Measurements from ENCODE around the gene RIMBP2. TPM values are rescaled to one million over a fixed set of nuclear protein-coding genes. Genes with fewer than 3 reads are reported as not detected.

RIMBP2 gene
- total and polyA plus RNA-seq, 2 donors: 1.3 to 2.7 TPM

GRCh38 chr12:130627175-130627574 is 88.9 kb downstream of the RIMBP2 start:
- no peaks in the 10 kb centered on the region for H3K4me1 ChIP-seq (ENCODE audit: insufficient read depth)

DNA sequence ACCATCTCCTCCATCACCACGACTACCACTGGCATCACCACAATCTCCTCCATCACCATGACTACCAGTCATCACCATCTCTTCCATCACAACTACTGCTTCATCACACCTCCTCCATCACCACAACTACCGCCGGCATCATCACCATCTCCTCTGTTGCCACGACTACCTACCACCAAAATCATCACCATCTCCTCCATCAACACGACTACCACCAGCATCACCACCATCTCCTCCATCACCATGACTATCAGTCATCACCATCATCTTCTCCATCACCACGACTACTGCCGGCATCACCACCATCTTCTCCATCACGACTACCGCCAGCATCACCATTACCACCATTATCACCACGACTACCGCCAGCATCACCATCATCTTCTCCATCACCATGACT is 89.5 kb downstream of the RIMBP2 start:
- Histone ChIP-seq H3K4me1 (ENCODE audit: insufficient read depth) (no peaks in the 10 kb centered on the region), H3K27ac (ENCODE audit: low read depth) (no peak overlapping the region), H3K4me3 (ENCODE audit: low read depth, low read length) (no peak overlapping the region), H3K36me3 (ENCODE audit: insufficient read depth) (no peaks in the 10 kb centered on the region)
- DNase-seq (ENCODE audit: extremely low spot score): no peak
- 86% methylated on average over 11 of the region's 11 CpGs for WGBS

More at GRCh38 chr12:130627175-130627574, 88.9 kb downstream of the RIMBP2 start:
- Histone ChIP-seq H3K4me3 (ENCODE audit: low read depth, low read length) (no peak overlapping the region), H3K36me3 (ENCODE audit: insufficient read depth) (no peaks in the 10 kb centered on the region), H3K27ac (ENCODE audit: low read depth) (no peak overlapping the region)
- 93% methylated on average over 7 of the region's 7 CpGs for WGBS
- DNase-seq (ENCODE audit: extremely low spot score): no peak

GRCh38 chr12:130625201-130625600 is 90.9 kb downstream of the RIMBP2 start:
- Histone ChIP-seq H3K27ac (ENCODE audit: low read depth) (no peak overlapping the region), H3K36me3 (ENCODE audit: insufficient read depth) (no peaks in the 10 kb centered on the region), H3K4me3 (ENCODE audit: low read depth, low read length) (no peak overlapping the region), H3K4me1 (ENCODE audit: insufficient read depth) (no peaks in the 10 kb centered on the region)
- 48% methylated on average over 5 of the region's 5 CpGs for WGBS
- DNase-seq (ENCODE audit: extremely low spot score): no peak

GRCh38 chr12:130622803-130623202 is 93.3 kb downstream of the RIMBP2 start:
- WGBS: 64% methylated on average over 3 of the region's 3 CpGs
- no peak overlapping the region for H3K4me3 ChIP-seq (ENCODE audit: low read depth, low read length)
- no peak overlapping the region for H3K27ac ChIP-seq (ENCODE audit: low read depth)
- no peak for DNase-seq (ENCODE audit: extremely low spot score)
- no peaks in the 10 kb centered on the region for H3K4me1 ChIP-seq (ENCODE audit: insufficient read depth)
- H3K36me3 ChIP-seq (ENCODE audit: insufficient read depth): no peaks in the 10 kb centered on the region

GRCh38 chr12:130621696-130622298 is 94.3 kb downstream of the RIMBP2 start:
- WGBS: 86% methylated on average over 13 of the region's 13 CpGs
- Histone ChIP-seq H3K4me3 (ENCODE audit: low read depth, low read length) (no peak overlapping the region), H3K4me1 (ENCODE audit: insufficient read depth) (no peaks in the 10 kb centered on the region), H3K36me3 (ENCODE audit: insufficient read depth) (no peaks in the 10 kb centered on the region), H3K27ac (ENCODE audit: low read depth) (no peak overlapping the region)
- DNase-seq (ENCODE audit: extremely low spot score): no peak

GRCh38 chr12:130620756-130621155 is 95.3 kb downstream of the RIMBP2 start:
- no peak for DNase-seq (ENCODE audit: extremely low spot score)

DNA sequence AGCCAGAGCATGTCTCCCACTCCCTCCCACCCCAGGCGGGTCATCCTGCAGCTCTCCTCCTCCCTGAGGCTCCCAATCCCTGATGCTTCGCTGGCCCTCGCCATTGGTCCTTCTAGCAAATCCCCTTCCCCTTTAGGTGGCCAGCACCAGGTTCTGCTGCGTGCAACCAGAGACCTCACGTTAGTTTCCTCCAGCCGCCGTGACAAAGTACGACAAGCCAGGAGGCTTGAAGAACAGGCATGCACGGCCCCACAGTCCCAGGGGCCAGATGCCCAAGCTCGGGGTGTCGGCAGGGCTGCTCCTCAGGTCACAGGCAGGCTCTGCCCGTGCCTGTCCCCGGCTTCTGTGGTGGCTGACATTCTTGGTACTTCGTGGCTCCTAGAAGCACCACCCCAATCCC is 95.8 kb downstream of the RIMBP2 start:
- no peak overlapping the region for H3K4me3 ChIP-seq (ENCODE audit: low read depth, low read length)
- no peak for DNase-seq (ENCODE audit: extremely low spot score)
- 84% methylated on average over 14 of the region's 14 CpGs for WGBS

More at GRCh38 chr12:130620756-130621155, 95.3 kb downstream of the RIMBP2 start:
- Histone ChIP-seq H3K27ac (ENCODE audit: low read depth) (no peak overlapping the region), H3K4me1 (ENCODE audit: insufficient read depth) (no peaks in the 10 kb centered on the region), H3K36me3 (ENCODE audit: insufficient read depth) (no peaks in the 10 kb centered on the region), H3K4me3 (ENCODE audit: low read depth, low read length) (no peak overlapping the region)
- WGBS: 87% methylated on average over 6 of the region's 6 CpGs

GRCh38 chr12:130619385-130620001 is 96.6 kb downstream of the RIMBP2 start:
- no peaks in the 10 kb centered on the region for H3K4me1 ChIP-seq (ENCODE audit: insufficient read depth)
- H3K4me3 ChIP-seq (ENCODE audit: low read depth, low read length): no peak overlapping the region
- H3K27ac ChIP-seq (ENCODE audit: low read depth): no peak overlapping the region
- no peaks in the 10 kb centered on the region for H3K36me3 ChIP-seq (ENCODE audit: insufficient read depth)
- DNase-seq (ENCODE audit: extremely low spot score): no peak
- 79% methylated on average over 16 of the region's 16 CpGs for WGBS

More for the DNA sequence above, 95.8 kb downstream of the RIMBP2 start:
- Histone ChIP-seq H3K36me3 (ENCODE audit: insufficient read depth) (no peaks in the 10 kb centered on the region), H3K4me1 (ENCODE audit: insufficient read depth) (no peaks in the 10 kb centered on the region), H3K27ac (ENCODE audit: low read depth) (no peak overlapping the region)

DNA sequence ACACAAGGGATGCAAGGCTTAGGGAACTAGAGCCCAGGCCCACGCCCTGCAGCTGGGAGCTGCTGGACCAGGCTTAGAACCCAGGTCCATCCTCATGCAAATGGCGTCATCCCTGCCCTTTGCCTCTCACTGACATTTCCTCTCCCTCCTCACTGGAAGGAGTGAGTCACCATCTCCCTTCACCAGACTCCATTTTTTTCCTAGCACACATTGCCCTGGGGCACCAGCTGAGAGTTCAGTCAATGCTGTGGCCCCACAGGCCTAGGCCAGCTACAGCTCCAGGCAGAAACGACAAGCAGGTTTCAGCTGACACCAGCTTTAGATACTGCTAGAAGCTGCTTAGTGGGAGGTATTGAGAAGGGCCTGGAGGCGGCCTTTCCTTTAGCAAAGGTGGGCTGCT is 98.9 kb downstream of the RIMBP2 start:
- H3K4me1 ChIP-seq (ENCODE audit: insufficient read depth): no peaks in the 10 kb centered on the region
- no peak overlapping the region for H3K4me3 ChIP-seq (ENCODE audit: low read depth, low read length)
- WGBS: 64% methylated on average over 4 of the region's 4 CpGs
- no peak for DNase-seq (ENCODE audit: extremely low spot score)
- H3K27ac ChIP-seq (ENCODE audit: low read depth): no peak overlapping the region
- no peaks in the 10 kb centered on the region for H3K36me3 ChIP-seq (ENCODE audit: insufficient read depth)

DNA sequence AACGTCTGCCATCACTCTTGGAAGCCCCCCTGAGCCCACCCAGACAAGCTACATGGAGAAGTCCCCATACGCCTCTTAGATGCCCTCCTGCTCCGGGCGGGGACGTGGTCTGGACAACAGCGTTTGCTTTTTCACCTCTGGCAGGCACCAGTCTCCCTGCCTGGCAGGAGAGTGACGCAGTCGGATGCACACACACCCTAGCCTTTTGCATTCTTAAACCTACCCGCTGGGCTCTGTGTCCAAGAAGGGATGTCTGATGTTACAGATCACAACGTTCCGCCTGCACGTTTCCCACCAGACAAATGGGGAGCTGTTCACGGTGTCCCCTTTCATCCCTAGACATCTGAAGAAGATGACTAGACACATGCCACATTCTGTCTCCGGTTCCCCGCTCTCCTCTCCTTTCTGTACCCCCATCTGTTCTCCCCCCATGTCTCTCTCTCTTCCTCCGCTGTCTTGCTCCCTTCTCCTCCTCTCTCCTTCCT is 100.2 kb downstream of the RIMBP2 start:
- WGBS: 78% methylated on average over 16 of the region's 16 CpGs
- Histone ChIP-seq H3K4me3 (ENCODE audit: low read depth, low read length) (no peak overlapping the region), H3K36me3 (ENCODE audit: insufficient read depth) (no peaks in the 10 kb centered on the region), H3K4me1 (ENCODE audit: insufficient read depth) (no peaks in the 10 kb centered on the region), H3K27ac (ENCODE audit: low read depth) (no peak overlapping the region)
- no peak for DNase-seq (ENCODE audit: extremely low spot score)

- Histone ChIP-seq H3K4me1 (ENCODE audit: insufficient read depth) (no peaks in the 10 kb centered on the region), H3K36me3 (ENCODE audit: insufficient read depth) (no peaks in the 10 kb centered on the region), H3K27ac (ENCODE audit: low read depth) (no peak overlapping the region), H3K4me3 (ENCODE audit: low read depth, low read length) (no peak overlapping the region)
- 91% methylated on average over 5 of the region's 5 CpGs for WGBS
- no peak for DNase-seq (ENCODE audit: extremely low spot score)
Observed at GRCh38 chr12:130614530-130614905, 101.6 kb downstream of the RIMBP2 start.

DNA sequence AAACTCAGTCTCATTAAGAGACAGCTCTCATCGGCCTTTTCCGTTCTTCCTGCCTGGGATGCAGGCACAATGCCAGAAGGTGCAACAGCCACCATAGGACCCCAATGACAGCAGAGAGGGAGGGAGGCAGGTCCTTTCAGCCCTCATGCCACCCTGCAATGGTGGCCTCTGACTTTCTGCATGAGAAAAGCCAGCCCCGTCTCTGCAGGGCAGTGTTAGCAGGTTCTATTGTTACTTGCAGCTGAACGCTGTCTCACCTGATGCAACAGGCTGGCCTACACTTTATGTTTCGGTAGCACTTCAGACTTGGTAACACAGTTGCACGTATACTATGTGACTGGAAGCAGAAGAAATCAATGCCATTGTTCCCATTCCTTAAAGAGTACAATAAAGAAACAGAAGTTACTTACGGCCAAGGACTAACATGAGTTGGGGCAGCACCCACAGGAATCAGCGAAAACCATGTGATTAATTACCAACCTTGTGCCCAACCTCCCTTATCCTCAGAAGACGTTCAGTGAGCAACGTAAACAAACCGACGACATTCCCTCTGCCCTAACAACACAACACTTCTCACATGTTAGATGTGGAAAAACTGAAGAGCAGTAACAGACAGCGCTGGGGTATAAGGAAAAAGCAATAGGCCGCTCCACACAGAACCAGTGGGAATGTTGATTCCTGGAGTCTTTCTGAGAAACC is 102.1 kb downstream of the RIMBP2 start:
- no peaks in the 10 kb centered on the region for H3K4me1 ChIP-seq (ENCODE audit: insufficient read depth)
- DNase-seq (ENCODE audit: extremely low spot score): no peak
- no peaks in the 10 kb centered on the region for H3K36me3 ChIP-seq (ENCODE audit: insufficient read depth)
- no peak overlapping the region for H3K27ac ChIP-seq (ENCODE audit: low read depth)
- WGBS: 71% methylated on average over 14 of the region's 14 CpGs
- H3K4me3 ChIP-seq (ENCODE audit: low read depth, low read length): no peak overlapping the region

GRCh38 chr12:130613131-130613530 is 103.0 kb downstream of the RIMBP2 start:
- DNase-seq (ENCODE audit: extremely low spot score): no peak
- WGBS: 89% methylated on average over 14 of the region's 14 CpGs

More at GRCh38 chr12:130613131-130613530, 103.0 kb downstream of the RIMBP2 start:
- Histone ChIP-seq H3K36me3 (ENCODE audit: insufficient read depth) (no peaks in the 10 kb centered on the region), H3K27ac (ENCODE audit: low read depth) (no peak overlapping the region), H3K4me3 (ENCODE audit: low read depth, low read length) (no peak overlapping the region), H3K4me1 (ENCODE audit: insufficient read depth) (no peaks in the 10 kb centered on the region)

Data from urinary bladder (tissue), 4 donors.